NCI-H1930 (cell line): ENCODE measurements around the gene LPIN1.
"Not testable (repeated sequence)": the region's sequence is repeated elsewhere in the genome, so short reads cannot be mapped to it uniquely, and the experiment has no call there.

Experiments used
- DNase-seq, 2 experiments: peaks; one replicate each; lab custom pipeline; 2025; lab: John Stamatoyannopoulos, UW

The LPIN1 gene

GRCh38 chr2:11716689-11717321 lies 29.6 kb upstream of the LPIN1 start:
- no peak for DNase-seq

- no peak for DNase-seq
Measured at GRCh38 chr2:11717623-11718022, 28.8 kb upstream of the LPIN1 start.

GRCh38 chr2:11718606-11719005 lies 27.8 kb upstream of the LPIN1 start:
- DNase-seq: no peak

- peak in 1 of 2 experiments; percentile 30 for DNase-seq
Measured at GRCh38 chr2:11719230-11719977, 27.0 kb upstream of the LPIN1 start.

- no peak for DNase-seq
Measured at GRCh38 chr2:11720752-11721151, 25.7 kb upstream of the LPIN1 start.

- no peak for DNase-seq
Measured at GRCh38 chr2:11722292-11723060, 24.0 kb upstream of the LPIN1 start.

GRCh38 chr2:11723061-11723371 lies 23.4 kb upstream of the LPIN1 start:
- DNase-seq: no peak

GRCh38 chr2:11724151-11724550 lies 22.3 kb upstream of the LPIN1 start:
- DNase-seq: no peak

- DNase-seq: no peak
Measured at GRCh38 chr2:11726384-11726783, 20.0 kb upstream of the LPIN1 start.

- no peak for DNase-seq
Measured at GRCh38 chr2:11729362-11730212, 16.8 kb upstream of the LPIN1 start.

GRCh38 chr2:11731214-11731984 lies 15.0 kb upstream of the LPIN1 start:
- not testable (repeated sequence) for DNase-seq

- DNase-seq: no peak
Measured at GRCh38 chr2:11732587-11732986, 13.8 kb upstream of the LPIN1 start.

- DNase-seq: not testable (repeated sequence)
Measured at GRCh38 chr2:11737852-11738251, 8.6 kb upstream of the LPIN1 start.

- no peak for DNase-seq
Measured at GRCh38 chr2:11738589-11739436, 7.6 kb upstream of the LPIN1 start.

GRCh38 chr2:11740723-11741122 lies 5.7 kb upstream of the LPIN1 start:
- no peak for DNase-seq

GRCh38 chr2:11742317-11742701 lies 4.1 kb upstream of the LPIN1 start:
- DNase-seq: no peak

GRCh38 chr2:11742702-11743357 lies 3.6 kb upstream of the LPIN1 start:
- no peak for DNase-seq

- no peak for DNase-seq
Measured at GRCh38 chr2:11743366-11743765, 3.1 kb upstream of the LPIN1 start.

- peak in 1 of 2 experiments; percentile 41 for DNase-seq
Measured at GRCh38 chr2:11743846-11744553, 2.4 kb upstream of the LPIN1 start.
